Dedifferentiated amniotic fluid mesenchymal stem cell (primary cell): ENCODE data around the gene CD19.
A peak's percentile ranks its signal among the peaks of the same experiment; 100 is the strongest.
"Not testable (repeated sequence)": the region's sequence is repeated elsewhere in the genome, so short reads cannot be mapped to it uniquely, and the experiment has no call there.

Source experiments
- DNase-seq: peaks from one replicate; pipeline ENCODE4 v3.0.0-alpha.2; 2016; ENCODE audit errors: extremely low spot score

The CD19 gene

DNA sequence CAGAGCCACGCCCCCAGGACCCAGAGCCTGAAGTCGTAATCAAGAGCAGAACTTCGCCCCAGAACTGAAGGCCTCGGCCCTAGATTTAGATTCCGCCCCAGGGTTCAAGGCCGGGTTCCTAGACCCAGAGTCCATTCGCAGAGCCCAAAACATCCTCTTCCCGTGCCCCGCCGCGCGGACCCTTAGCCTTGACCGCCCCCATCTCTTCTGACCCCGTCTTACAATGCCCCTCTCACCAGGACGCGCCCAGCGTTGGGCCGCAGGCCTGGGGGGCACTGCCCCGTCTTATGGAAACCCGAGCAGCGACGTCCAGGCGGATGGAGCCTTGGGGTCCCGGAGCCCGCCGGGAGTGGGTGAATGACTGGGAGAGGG is 5.0 kb downstream of the CD19 start:
- DNase-seq: no peak

DNA sequence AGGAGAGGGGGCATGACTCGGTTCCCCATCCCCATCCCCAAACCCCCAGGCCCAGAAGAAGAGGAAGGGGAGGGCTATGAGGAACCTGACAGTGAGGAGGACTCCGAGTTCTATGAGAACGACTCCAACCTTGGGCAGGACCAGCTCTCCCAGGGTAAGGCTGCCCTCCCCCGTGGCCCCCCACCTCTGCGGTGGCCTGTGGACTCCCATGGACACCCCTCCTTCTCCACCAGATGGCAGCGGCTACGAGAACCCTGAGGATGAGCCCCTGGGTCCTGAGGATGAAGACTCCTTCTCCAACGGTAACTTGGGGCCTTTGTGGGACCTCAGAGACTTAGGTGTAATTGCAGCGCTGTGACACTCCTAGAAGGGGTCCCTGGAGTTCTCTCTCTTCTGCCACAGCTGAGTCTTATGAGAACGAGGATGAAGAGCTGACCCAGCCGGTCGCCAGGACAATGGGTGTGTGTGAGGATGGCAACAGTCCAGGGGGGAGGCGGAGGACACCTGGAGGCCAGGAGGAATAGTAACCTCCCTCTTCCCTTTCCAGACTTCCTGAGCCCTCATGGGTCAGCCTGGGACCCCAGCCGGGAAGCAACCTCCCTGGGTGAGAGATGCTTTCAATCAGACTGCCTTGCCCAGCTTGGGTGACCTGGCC is 5.6 kb downstream of the CD19 start:
- no peak for DNase-seq

DNA sequence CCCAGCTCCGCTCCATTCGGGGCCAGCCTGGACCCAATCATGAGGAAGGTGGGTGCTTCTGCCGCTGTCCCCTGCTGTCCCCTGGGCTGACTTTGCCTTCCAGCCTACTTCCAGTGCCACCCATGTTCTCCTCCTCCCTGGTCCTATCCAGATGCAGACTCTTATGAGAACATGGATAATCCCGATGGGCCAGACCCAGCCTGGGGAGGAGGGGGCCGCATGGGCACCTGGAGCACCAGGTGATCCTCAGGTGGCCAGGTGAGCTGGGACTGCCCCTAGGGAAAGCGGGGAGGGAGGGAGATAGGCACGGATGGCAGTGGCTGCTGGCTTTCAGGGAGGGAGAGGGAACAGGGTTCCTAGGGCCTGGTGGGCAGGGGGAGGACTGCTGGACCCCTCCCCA is 7.0 kb downstream of the CD19 start:
- DNase-seq: no peak

DNA sequence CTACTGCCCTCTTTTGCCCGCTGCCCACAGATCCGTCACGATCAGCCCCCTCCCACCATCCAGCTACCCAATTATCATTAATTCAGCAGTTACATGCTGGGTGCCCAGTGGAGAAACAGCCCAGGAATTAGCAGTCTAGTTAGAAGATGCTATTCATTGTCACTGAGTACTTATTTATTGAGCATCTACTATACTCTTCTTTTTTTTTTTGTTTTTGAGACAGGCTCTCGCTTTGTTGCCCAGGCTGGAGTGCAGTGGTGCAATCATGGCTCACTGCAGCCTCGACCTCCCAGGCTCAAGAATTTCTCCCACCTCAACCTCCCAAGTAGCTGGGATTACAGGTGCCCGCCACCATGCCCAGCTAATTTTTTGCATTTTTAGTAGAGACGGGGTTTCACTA is 8.1 kb downstream of the CD19 start:
- DNase-seq: not testable (repeated sequence)

DNA sequence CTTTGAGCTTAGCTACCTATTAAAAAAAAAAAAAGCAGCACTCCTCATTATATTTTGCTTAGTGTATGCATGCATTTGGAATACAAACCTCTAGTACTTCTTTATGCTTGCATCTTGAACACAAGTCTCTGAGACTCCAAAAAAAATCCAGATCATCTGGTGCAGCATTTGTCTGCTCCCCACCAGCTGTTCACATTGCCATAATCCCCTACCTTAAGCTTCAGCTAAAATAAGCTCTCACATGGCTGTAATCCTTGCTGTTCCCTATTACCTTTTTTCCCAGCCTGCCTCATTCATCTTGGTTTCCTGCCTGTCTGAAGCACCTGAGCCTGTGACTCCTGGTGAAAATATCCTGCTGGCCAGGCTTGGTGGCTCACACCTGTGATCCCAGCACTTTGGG is 11.5 kb downstream of the CD19 start:
- no peak for DNase-seq

DNA sequence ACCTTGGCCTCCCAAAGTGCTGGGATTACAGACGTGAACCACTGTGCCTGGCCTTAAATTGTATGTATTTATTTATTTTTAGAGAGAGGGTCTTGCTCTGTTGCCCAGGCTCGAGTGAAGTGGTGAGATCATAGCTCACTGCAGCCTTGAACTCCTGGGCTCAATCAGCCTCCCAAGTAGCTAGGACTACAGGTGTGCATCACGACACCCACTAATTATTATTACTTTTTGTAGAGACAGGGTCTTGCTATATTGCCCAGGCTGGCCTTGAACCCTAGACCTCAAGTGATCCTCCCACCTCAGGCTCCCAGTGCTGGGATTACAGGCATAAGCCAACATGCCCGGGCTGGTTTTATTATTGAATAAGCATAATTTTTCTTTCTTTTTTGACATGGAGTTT is 14.9 kb downstream of the CD19 start:
- no peak for DNase-seq

DNA sequence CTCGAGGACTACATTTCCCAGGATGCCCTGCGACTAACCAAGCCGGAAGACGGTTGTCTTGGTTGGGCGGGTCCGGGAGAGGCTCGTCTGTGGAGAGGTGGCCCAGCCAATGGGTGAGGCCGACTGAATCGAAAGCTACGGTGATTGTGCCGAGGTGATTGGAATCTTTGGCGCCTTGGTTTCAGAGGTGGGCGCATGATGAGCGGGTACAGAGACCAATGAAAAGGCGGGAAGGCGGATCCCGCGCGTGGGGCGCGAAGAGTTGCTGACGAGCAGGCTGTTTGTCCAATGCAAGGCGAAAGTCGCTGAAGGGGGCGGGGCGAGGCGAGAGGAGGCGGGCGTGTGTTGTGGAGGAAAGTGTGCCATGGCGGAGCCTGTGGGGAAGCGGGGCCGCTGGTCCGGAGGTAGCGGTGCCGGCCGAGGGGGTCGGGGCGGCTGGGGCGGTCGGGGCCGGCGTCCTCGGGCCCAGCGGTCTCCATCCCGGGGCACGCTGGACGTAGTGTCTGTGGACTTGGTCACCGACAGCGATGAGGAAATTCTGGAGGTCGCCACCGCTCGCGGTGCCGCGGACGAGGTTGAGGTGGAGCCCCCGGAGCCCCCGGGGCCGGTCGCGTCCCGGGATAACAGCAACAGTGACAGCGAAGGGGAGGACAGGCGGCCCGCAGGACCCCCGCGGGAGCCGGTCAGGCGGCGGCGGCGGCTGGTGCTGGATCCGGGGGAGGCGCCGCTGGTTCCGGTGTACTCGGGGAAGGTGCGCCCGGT is 19.1 kb downstream of the CD19 start, which contains the start of gene NFATC2IP:
TSS of gene NFATC2IP (plus strand) at position 290 of the 762 bp plus-strand sequence. CDS start at position 365, 75 bp downstream.
- peak; percentile 100 for DNase-seq

DNA sequence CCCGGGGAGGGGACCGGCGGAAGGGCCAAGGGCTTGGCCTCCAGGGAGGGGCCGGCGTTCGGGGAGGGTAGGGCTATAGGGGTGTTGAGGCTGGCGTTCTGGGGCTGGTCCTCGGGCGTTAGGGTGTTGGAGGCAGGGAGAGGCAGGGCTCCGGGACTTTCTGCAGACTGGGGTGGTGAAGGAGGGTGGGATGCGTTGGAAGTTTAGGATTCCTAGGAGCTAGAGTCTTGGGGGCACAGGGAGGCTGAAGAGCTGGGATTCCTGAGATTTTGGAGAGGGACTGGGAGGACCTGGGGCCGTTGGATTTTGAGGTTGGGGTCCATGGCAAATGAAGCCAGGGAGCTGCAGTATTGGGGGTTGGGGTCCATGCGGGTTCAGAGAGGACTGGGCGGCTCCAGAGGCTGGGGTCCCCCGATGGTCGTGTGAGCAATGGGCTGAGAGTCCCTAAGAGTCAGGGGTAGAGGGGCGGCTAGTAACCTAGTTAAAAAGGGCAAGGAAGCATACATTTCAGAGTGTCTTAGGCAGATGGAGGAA is 19.7 kb downstream of the CD19 start:
- no peak for DNase-seq

DNA sequence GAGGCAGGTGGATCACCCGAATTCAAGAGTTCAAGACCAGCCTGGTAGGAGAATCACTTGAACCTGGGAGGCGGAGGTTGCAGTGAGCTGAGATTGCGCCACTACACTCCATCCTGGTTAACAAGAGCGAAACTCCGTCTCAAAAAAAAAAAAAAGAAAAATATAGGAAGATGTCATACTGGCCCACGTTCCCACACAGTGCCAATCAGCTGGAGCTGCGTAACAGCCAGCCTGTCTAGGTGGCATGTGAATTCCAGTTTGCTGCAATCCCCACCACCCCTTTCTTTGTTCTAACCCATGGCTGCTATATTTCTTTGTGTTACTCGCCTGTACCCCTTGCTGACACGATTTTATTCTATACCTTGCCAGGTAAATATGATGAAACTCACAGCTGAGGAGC is 26.4 kb downstream of the CD19 start:
- DNase-seq: no peak

DNA sequence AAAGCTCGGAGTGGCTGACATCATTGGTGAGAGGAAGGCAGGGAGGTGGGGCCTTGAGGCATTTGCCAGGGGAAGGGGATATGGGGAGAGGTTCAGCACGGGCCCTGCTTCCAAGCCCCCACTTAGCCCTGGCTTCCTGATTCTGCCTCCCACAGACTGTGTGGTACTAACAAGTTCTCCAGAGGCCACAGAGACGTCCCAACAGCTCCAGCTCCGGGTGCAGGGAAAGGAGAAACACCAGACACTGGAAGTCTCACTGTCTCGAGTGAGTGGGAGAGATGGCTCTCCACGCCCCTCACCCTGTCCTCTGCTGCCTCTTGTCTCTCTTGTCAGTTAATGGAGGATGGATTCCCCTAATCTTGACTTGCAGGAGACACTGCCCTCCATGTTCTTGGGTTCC is 27.1 kb downstream of the CD19 start:
- no peak for DNase-seq

DNA sequence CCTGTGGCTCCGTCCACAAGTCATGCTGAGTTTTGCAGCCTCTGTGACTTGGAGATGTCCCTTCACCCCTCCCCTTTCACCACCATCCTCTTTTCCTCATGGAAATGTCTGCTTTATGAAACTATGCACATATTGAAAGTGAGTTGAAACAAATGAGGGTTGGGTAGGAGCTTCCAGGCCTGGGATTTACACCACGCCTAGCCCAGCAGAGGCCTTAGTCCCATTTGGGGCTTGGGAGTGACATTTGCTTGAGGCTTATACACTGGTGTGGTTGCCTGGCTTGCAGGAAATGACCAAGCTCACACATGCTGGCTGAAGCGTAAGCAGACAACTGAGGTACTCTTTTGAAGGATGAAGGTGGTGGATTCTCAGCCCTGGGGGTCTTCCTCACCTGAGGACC is 32.3 kb downstream of the CD19 start:
- no peak for DNase-seq

DNA sequence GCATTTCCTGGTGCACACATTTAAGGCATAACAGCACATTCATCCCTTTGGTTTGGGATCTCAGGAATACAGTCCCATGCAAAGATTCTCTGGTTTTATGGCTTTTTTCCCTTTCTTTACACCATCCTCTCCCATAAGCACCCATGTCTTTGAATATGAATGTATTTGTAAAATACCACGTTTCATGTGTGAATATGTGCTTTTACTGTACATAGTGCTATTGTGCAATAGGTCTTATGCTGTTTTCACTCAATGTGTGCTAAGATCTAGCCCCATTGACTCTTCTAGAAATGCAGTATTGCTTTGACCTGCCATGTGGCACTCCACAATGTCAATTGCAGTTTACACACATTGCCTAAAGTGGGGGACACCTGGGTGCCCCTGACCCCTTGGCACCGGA is 32.7 kb downstream of the CD19 start:
- DNase-seq: no peak

DNA sequence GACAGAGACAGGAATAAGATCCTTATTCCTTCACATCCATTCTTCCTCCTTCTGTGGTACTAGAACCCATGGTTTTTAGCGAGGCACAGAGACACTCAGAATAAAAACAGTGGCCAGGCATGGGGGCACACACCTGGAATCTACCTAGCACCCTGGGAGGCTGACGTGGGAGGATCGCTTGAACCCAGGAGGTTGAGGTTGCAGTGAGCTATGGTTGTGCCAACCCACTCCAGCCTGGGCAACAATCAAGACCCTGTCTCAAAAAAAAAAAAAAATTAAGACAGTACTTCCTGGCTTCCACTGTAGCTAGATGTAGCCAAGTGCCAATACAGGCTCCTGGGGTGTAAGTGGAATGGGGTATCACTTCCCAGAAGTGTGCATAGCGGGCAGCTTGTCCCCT is 35.4 kb downstream of the CD19 start:
- DNase-seq: no peak

DNA sequence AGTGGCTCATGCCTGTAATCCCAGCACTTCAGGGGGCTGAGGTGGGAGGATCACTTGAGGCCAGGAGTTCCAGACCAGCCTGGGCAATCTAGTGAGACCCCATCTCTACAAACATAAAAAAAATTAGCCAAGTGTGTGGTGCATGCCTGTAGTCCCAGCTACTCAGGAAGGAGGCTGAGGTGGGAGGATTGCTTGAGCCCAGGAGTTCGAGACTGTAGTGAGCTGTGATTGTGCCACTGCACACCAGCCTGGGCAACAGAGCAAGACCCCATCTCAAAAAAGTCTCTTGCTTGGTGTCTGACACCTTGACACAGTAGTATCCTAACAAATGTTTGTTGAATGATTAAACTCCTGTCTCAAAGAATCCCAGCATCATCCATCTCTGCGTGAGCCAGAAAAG is 37.9 kb downstream of the CD19 start:
- DNase-seq: not testable (repeated sequence)

DNA sequence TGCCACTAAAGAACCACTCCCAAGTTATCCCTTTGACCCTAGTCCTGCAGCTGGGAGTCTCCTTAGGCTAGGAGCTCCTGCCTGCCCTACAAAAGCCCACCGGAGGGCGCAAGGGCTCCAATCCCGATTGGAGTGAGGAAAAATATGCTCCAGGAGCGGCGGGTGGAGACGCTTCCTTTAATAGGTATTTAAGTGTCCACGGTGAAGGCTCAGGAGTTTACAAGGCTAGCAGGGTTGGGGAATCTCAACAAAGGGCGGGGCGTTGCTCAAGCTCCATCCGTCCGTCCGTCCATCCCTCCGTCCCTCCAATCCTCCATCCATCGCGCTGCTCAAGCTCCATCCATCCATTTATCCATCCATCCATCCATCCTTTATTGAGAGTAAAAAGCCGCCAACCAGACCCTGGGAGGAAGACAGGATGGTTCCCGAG is 42.3 kb downstream of the CD19 start:
- DNase-seq: peak; percentile 52

DNA sequence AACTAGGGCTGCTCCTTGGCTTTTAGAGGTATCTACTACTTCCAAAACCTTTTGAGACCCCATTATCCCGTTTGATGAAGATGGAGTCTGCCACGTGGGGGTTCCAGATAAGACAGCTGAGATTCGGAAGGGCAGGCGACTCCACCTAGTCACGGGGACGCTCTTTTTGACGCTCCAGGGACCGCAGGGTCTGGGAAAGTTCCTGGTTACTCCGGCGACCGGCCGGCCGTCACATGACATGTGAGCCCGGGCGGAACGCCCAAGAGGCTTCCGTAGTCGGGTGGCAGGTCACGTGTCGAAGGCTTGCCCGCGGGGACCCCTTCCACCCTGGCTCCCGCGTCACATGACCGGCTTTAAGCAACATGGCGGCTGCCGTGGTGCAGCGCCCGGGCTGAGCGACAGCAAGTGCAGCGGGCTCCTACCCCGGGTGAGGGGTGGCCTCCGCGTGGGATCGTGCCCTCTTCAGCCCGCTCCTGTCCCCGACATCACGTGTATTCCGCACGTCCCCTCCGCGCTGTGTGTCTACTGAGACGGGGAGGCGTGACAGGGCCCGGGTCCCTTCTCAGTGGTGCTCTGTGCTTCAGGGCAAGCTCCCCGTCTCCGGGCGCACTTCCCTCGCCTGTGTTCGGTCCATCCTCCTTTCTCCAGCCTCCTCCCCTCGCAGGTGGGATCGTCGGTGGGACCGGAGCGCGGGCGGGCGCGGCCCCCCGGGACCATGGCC is 42.8 kb downstream of the CD19 start, which contains the start of gene SPNS1:
TSS of gene SPNS1 (plus strand) at position 342 of the 721 bp plus-strand sequence. CDS start at position 716, 374 bp downstream.
- DNase-seq: peak; percentile 96

DNA sequence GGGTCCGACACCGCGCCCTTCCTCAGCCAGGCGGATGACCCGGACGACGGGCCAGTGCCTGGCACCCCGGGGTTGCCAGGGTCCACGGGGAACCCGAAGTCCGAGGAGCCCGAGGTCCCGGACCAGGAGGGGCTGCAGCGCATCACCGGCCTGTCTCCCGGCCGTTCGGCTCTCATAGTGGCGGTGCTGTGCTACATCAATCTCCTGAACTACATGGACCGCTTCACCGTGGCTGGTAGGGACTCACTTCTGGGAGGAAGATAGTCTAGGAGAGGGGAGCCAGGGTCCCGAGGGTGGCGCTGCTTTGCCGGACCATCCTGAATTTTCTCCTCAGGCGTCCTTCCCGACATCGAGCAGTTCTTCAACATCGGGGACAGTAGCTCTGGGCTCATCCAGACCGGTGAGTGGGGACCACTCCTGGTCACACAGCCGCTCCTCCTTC is 43.4 kb downstream of the CD19 start:
- no peak for DNase-seq

DNA sequence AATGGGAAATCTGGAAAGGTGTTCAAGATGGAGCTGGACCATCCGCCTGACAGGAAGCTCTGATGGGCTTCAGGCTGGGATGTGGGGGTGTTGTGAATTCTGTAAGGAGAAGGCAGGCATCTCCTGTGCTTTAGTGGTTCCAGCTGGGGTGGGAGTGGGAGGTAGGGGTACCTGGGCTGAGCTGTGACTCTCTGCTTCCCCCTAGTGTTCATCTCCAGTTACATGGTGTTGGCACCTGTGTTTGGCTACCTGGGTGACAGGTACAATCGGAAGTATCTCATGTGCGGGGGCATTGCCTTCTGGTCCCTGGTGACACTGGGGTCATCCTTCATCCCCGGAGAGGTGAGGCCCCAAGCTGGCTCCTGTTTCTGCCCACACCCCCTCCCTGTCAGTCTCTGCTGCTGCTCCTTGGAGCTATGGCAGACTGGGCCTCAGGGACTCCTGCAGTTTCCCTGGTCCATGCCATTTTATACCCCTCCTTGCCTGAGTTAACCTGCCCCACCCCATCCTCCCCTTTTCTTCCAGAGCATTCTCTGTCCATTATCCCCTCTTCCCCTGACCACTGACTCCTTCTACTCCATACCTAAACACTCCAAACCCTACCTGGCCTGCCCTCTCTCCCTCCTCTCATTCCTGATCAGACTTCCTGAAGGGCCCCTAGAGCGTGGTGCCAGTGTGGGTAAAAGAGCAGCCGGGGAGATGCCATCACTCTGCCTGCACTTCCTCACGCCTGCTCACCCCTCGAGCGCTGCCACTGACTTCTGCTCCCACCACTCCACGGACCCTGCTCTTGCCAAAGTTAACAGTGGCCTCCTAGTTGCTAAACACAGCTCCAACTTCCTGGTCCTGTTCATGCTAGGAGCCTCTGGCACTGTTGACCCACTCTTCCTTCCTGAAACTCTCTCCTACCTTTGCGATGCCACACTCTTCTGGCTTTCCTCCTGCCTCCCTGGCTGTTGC is 46.2 kb downstream of the CD19 start:
- no peak for DNase-seq

DNA sequence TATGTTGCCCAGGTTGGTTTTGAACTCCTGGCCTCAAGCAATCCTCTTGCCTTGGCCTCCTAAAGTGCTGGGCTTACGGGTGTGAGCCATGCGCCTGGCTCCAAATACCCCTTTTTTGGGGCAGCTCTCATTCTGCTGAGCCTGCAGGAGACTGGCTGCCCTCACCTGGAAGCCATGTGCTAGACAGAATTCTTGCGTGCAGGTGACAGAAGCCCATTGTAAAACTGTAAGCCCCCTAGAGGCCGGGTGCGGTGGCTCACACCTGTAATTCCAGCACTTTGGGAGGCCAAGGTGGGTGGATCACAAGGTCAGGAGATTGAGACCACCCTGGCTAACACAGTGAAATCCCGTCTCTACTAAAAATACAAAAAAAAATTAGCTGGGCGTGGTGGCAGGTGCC is 48.6 kb downstream of the CD19 start:
- not testable (repeated sequence) for DNase-seq

DNA sequence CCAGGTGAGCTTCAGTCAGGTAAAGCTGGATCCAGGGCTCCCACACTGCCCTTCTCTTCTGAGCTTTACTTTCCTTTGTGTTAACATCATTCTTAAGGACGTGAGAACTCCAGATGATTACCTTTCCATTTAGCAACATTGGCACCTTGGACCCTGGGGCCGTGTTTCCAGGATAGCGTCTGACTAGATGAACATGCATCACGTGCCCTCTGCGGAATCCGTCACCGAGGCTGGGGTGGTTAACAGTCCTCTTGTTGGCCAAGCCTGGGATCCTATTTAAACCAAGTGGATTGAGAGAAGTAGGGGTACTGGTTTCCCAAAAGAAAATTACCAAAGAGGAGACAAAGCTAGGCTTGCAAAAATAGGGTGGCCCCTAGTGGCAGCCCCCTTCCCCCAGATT is 49.2 kb downstream of the CD19 start:
- DNase-seq: no peak

DNA sequence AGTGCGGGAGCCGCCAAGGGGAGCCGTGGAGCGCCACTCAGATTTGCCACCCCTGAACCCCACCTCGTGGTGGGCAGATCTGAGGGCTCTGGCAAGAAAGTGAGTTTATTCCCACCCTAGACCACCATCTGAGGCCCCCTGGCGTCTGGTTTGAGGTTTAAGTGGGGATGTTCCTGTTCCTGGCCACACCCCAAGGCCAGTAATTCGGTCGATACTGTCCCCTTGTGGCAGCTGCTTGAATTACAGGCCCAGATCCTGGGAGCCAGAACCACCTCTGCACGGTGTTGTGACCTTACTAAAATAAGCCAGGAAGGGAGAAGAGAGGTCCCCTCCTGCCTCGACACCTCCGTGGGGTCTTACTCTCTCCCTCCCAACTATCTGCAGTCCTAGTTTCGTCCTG is 49.7 kb downstream of the CD19 start:
- DNase-seq: no peak
